Epithelial cell of alveolus of lung (primary cell): ENCODE measurements around the gene RFX7. TPM values are rescaled to one million over a fixed set of nuclear protein-coding genes. Genes with fewer than 3 reads are reported as not detected.

Experiments
- total RNA-seq: library from RNA; depleted of rRNA; stranded (reverse); fragments of >200 nt; gene quantifications from 2 replicates; pipeline ENCODE4 v1.2.1, GENCODE V29; 2015

The RFX7 gene
- total RNA-seq, result 7.2 and 13.2 TPM in 2 replicates

GRCh38 chr15:56243163-56244037, at the start of gene RFX7:
RFX7 (minus strand) TSS chr15:56243879; CDS start chr15:56243285, 594 bp downstream.

Other genes with a start within 250 kb of the RFX7 start
- gene TEX9, start 121.5 kb upstream of the RFX7 start, total RNA-seq, result 2.0 and 3.4 TPM in 2 replicates
- gene MNS1, start 221.3 kb upstream of the RFX7 start, total RNA-seq, result 1.2 and 4.1 TPM in 2 replicates